ENCODE results near the gene NCCRP1. TPM values are rescaled to one million over a fixed set of nuclear protein-coding genes. Genes with fewer than 3 reads are reported as not detected.

NCCRP1 gene
- total and polyA plus RNA-seq, 2 donors (not counting 3 experiments of a cell fraction or from before 2014, with no cell fraction given): 0.06 TPM; not detected in 1

GRCh38 chr19:39181500-39182173 is 15.1 kb upstream of the NCCRP1 start:
- no TSS peak for BruUV-seq (replicated peaks)
- intact Hi-C loops (cut with micrococcal nuclease) (no loop called here), dilution Hi-C loops (cut with MboI; ENCODE audit: extremely low pct_ligation_motif_present, low sequenced_read_pairs) (no loop called here)
- H3K36me3 ChIP-seq (ENCODE audit: control insufficient read depth in 2 of 2, extremely low read depth in 1 of 2, insufficient read depth in 2 of 2, low read length in 2 of 2): peaks cover 3 to 12% of the 10 kb centered on the region in 2 experiments
- H3K4me2 ChIP-seq (ENCODE audit: insufficient read depth, low read length): no peak overlapping the region
- no peaks in the 10 kb centered on the region for H4K20me1 ChIP-seq (replicated peaks; ENCODE audit: control insufficient read depth, extremely low read depth, insufficient read depth, low read length)
- H3K9me1 ChIP-seq (replicated peaks; ENCODE audit: control insufficient read depth, extremely low read depth, insufficient read depth, low read length): no peaks in the 10 kb centered on the region
- CTCF ChIA-PET: interaction anchor here (1.0 kb wide), 1 partner anchor 59 kb away, joined by 5 read pairs; no protein-coding TSS in a partner anchor
- TF ChIP-seq MAX (IDR thresholded peaks at IDR 0.05; ENCODE audit: insufficient read depth, insufficient read length) (no peak), CTCF (IDR thresholded peaks at IDR 0.05; ENCODE audit: extremely low read depth in 1 of 2, insufficient read depth in 1 of 2, low read depth in 1 of 2, low read length in 2 of 2) (no peak), GATA2 (IDR thresholded peaks at IDR 0.05; ENCODE audit: insufficient read depth, insufficient read length, low read depth, low read length) (no peak), MYC (IDR thresholded peaks at IDR 0.05; ENCODE audit: low read depth, low read length) (no peak), EZH2 (IDR thresholded peaks at IDR 0.05; ENCODE audit: borderline replicate concordance, low read depth, low read length, severe bottlenecking) (no peak), JUN (IDR thresholded peaks at IDR 0.05; ENCODE audit: borderline replicate concordance, insufficient read depth, insufficient read length, low read depth) (no peak), POLR2AphosphoS5 (IDR thresholded peaks at IDR 0.05; ENCODE audit: insufficient read depth, low read depth, low read length) (no peak), FOS (IDR thresholded peaks at IDR 0.05; ENCODE audit: borderline replicate concordance, insufficient read depth, low read length) (no peak), POLR2A (IDR thresholded peaks at IDR 0.05; ENCODE audit: low read depth, low read length) (no peak)
- H3K4me3 ChIP-seq (replicated peaks in 1 of 3; ENCODE audit: insufficient read depth in 1 of 3, low read depth in 1 of 3, low read length in 3 of 3): no peak overlapping the region
- H2AFZ ChIP-seq (ENCODE audit: low read depth, low read length): no peak overlapping the region
- H3K9me3 ChIP-seq (replicated peaks; ENCODE audit: control insufficient read depth, insufficient read depth, low read length): no peaks in the 10 kb centered on the region
- no peaks in the 10 kb centered on the region for H3K79me2 ChIP-seq (ENCODE audit: control insufficient read depth, insufficient read depth, low read length)
- POLR2A ChIA-PET: no interaction called here
- H3K9ac ChIP-seq (replicated peaks; ENCODE audit: extremely low read depth, insufficient read depth, low read length): no peak overlapping the region
- no peak for FAIRE-seq
- no peaks in the 10 kb centered on the region for H3K27me3 ChIP-seq (ENCODE audit: control insufficient read depth in 2 of 2, insufficient read depth in 2 of 2, low read length in 2 of 2)
- no peak overlapping the region for H3K27ac ChIP-seq (ENCODE audit: insufficient read depth, low read depth, low read length)
- peaks cover 5% of the 10 kb centered on the region for H3K4me1 ChIP-seq (ENCODE audit: control insufficient read depth, extremely low read depth, insufficient read depth, low read length)
- no peak for DNase-seq (ENCODE audit: low read depth, low spot score)
